Activated CD4-positive, alpha-beta T cell treated with anti-CD3 and anti-CD28 coated beads for 36 hours (primary cell): ENCODE data around the gene CALN1. TPM values are rescaled to one million over a fixed set of nuclear protein-coding genes. Genes with fewer than 3 reads are reported as not detected.

Source experiments
- ATAC-seq: fragments of 200-7000 bp; cut with Tn5 transposase; one replicate; pipeline ENCODE4 v1.10.0; 2021; ENCODE audit warnings: mild to moderate bottlenecking, moderate library complexity
- CTCF ChIA-PET: fragments of 350-600 bp; sonication (Branson Sonifier 250); formaldehyde crosslinking; loops from one replicate; lab custom pipeline; 2021; ENCODE audit warnings: antibody characterized with exemption; lab: Charles Lee
- POLR2A ChIA-PET: fragments of 350-600 bp; sonication (Branson Sonifier 250); formaldehyde crosslinking; loops from one replicate; lab custom pipeline; 2021; ENCODE audit warnings: antibody characterized with exemption, inconsistent platforms; lab: Charles Lee
- DNase-seq: peaks from one replicate; pipeline ENCODE4 v3.0.0-alpha.2; 2020
- H3K27ac Mint-ChIP-seq: one replicate; pipeline ENCODE4 v1.8.0; 2021; ENCODE audit warnings: mixed read lengths
- H3K27me3 Mint-ChIP-seq: one replicate; pipeline ENCODE4 v1.8.0; 2021; ENCODE audit warnings: mixed read lengths
- H3K36me3 Mint-ChIP-seq: one replicate; pipeline ENCODE4 v1.8.0; 2021; ENCODE audit warnings: low read depth, mixed read lengths
- H3K4me1 Mint-ChIP-seq: one replicate; pipeline ENCODE4 v1.8.0; 2021; ENCODE audit warnings: mixed read lengths
- H3K4me3 Mint-ChIP-seq: one replicate; pipeline ENCODE4 v1.8.0; 2021; ENCODE audit warnings: mild to moderate bottlenecking, moderate library complexity, mixed read lengths
- H3K9me3 Mint-ChIP-seq: one replicate; pipeline ENCODE4 v1.8.0; 2021; ENCODE audit warnings: low read depth, mixed read lengths
- intact Hi-C, 2 experiments: fragments of 100-400 bp; cut with DNase I in 1 of 2; cut with micrococcal nuclease in 1 of 2; formaldehyde crosslinking; loops; one replicate each; pipeline versions ENCODE4 v1.14.2 to v1.15.1; 2022 to 2024; cut with DNase I, micrococcal nuclease
- total RNA-seq, 2 experiments: library from RNA; stranded (reverse); gene quantifications; one replicate each; pipeline ENCODE4 v1.2.3, GENCODE V29; 2021

The CALN1 gene
- total RNA-seq, 2 experiments from 2014 or later = 0.11 to 0.12 TPM

- DNase-seq = no peak
- Mint-ChIP-seq H3K4me3 (no peak overlapping the region), H3K4me1 (no peaks in the 10 kb centered on the region), H3K27me3 (peaks cover 4% of the 10 kb centered on the region), H3K36me3 (no peaks in the 10 kb centered on the region), H3K9me3 (no peaks in the 10 kb centered on the region), H3K27ac (no peak overlapping the region)
- CTCF ChIA-PET = no interaction called here
- ATAC-seq = no peak
- POLR2A ChIA-PET = no interaction called here
- intact Hi-C loops = no loop called here
These were observed 25.0 kb upstream of the CALN1 start for GRCh38 chr7:72437061-72437585.

DNA sequence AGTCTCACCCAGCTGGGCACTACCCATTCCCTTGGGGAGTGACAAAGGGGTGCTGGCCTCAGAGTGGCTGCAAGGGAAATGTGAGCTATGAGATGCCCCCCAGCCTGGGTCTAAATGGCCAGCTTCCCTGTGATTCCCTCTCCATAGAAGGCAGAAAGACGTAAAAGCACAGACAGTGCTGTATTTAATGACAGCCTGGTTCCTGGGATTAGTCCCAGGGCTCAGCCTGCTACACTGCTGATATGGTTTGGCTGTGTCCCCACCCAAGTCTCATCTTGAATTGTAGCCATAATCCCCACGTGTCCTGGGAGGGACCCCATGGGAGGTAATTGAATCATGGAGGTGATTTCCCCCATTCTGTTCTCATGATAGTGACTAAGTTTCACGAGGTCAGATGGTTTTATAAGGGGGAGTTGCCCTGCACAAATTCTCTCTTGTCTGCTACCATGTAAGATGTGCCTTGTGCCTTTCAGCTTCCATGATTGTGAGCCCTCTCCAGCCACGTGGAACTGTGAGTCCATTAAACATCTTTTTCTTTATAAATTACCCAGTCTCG, 23.9 kb upstream of the CALN1 start:
- H3K36me3 Mint-ChIP-seq = no peaks in the 10 kb centered on the region
- ATAC-seq = no peak
- no peak overlapping the region for H3K27ac Mint-ChIP-seq
- DNase-seq = no peak
- H3K27me3 Mint-ChIP-seq = no peaks in the 10 kb centered on the region
- H3K9me3 Mint-ChIP-seq = no peaks in the 10 kb centered on the region
- H3K4me3 Mint-ChIP-seq = no peak overlapping the region
- ChIA-PET POLR2A (no interaction called here), CTCF (no interaction called here)
- intact Hi-C loops = no loop called here
- H3K4me1 Mint-ChIP-seq = no peaks in the 10 kb centered on the region

GRCh38 chr7:72435366-72435765, 23.2 kb upstream of the CALN1 start:
- POLR2A ChIA-PET = no interaction called here
- intact Hi-C loops = no loop called here
- Mint-ChIP-seq H3K9me3 (no peaks in the 10 kb centered on the region), H3K27ac (no peak overlapping the region), H3K36me3 (no peaks in the 10 kb centered on the region), H3K27me3 (no peaks in the 10 kb centered on the region), H3K4me3 (no peak overlapping the region), H3K4me1 (no peaks in the 10 kb centered on the region)
- no peak for DNase-seq
- ATAC-seq = no peak
- CTCF ChIA-PET = no interaction called here

DNA sequence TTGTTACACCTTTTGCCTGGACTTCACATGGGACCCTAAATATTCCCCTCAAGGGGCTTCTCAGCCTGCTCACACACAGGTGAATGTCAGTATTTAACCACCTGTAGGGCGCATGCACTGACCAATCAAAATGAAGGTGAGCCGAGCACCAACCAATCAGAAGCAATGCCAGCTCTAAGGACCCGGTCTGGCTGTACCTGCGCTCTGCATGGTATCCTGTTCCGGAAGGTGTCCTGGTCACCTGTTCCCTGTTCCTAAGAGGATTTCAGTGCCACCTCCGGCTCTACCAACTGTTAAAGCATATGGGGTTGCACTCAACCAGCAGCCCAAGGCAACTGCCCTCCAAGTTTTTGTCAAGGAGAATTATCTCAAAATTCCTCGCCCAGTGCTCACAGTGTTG, 18.4 kb upstream of the CALN1 start:
- Mint-ChIP-seq H3K27me3 (peaks cover 2% of the 10 kb centered on the region), H3K4me1 (no peaks in the 10 kb centered on the region), H3K4me3 (no peak overlapping the region), H3K27ac (no peak overlapping the region), H3K9me3 (no peaks in the 10 kb centered on the region), H3K36me3 (no peaks in the 10 kb centered on the region)
- ATAC-seq = no peak
- ChIA-PET CTCF (no interaction called here), POLR2A (no interaction called here)
- DNase-seq = no peak
- intact Hi-C loops = no loop called here

DNA sequence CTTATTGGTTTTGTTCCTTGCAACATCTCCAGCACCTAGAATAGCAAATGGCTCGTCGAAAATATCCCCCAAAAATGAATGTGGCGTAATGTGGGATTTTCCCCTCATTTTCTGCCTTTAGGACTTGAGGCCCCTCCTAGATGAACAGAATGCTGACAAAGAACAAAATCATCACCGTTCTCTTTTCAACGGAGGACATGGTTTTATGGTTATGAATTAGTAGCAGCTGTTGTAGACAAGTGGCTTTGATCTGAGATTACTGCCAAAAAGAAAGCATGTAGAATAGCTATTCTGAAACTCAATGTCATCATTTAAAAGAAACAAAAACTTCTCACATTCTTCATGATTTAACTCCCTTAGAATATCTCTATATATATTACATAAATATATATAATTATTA, 17.2 kb upstream of the CALN1 start:
- ATAC-seq = no peak
- DNase-seq = no peak
- Mint-ChIP-seq H3K9me3 (no peaks in the 10 kb centered on the region), H3K4me1 (no peaks in the 10 kb centered on the region), H3K4me3 (no peak overlapping the region), H3K36me3 (no peaks in the 10 kb centered on the region), H3K27ac (no peak overlapping the region), H3K27me3 (peaks cover 2% of the 10 kb centered on the region)
- ChIA-PET POLR2A (no interaction called here), CTCF (no interaction called here)
- intact Hi-C loops = no loop called here

DNA sequence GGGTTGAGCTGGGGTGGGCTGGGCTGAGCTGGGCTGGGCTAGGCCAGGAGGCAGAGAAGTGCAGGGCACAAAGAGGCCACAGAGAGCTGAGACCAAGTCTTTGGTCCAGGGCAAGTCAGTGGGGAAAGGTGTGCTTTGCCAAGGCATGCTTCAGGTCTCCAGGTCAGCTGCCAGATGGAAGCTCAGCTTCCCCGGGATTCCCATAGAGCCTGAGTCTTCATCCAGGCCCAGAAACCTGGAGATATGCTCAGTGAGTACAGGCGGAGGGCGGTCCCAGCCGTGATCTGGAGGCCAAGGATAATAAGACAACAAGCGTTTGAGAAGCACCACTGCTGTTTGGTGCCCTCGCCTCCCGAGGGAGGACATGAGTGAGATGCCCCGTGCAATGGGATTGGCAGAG, 4.7 kb upstream of the CALN1 start:
- intact Hi-C loops = no loop called here
- Mint-ChIP-seq H3K4me3 (no peak overlapping the region), H3K36me3 (no peaks in the 10 kb centered on the region), H3K27me3 (no peaks in the 10 kb centered on the region), H3K27ac (no peak overlapping the region), H3K9me3 (no peaks in the 10 kb centered on the region), H3K4me1 (no peaks in the 10 kb centered on the region)
- ChIA-PET CTCF (no interaction called here), POLR2A (no interaction called here)
- no peak for DNase-seq
- ATAC-seq = no peak

DNA sequence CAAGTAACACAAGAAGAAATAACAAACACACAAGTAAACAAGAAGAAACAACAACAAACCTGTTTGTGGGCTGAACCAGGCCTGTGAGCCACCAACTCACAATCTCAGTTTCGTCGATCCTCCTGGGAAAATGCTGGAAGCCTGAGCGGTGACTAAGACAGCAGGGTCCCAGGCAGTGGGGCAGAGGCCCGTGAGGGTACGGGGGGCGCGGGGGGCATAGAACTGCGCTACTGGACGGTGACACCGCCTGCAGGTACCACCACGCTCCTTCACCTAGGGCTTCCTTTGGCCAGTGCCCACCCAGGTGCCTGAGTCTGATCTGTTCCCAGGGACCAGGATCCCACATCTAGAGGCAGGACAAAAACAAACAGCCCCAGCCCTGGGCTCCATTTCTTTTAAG, 3.4 kb upstream of the CALN1 start:
- Mint-ChIP-seq H3K36me3 (no peaks in the 10 kb centered on the region), H3K4me3 (no peak overlapping the region), H3K27ac (no peak overlapping the region), H3K27me3 (no peaks in the 10 kb centered on the region), H3K9me3 (no peaks in the 10 kb centered on the region), H3K4me1 (no peaks in the 10 kb centered on the region)
- intact Hi-C loops = no loop called here
- ChIA-PET POLR2A (no interaction called here), CTCF (no interaction called here)
- ATAC-seq (no peak), DNase-seq (no peak)

DNA sequence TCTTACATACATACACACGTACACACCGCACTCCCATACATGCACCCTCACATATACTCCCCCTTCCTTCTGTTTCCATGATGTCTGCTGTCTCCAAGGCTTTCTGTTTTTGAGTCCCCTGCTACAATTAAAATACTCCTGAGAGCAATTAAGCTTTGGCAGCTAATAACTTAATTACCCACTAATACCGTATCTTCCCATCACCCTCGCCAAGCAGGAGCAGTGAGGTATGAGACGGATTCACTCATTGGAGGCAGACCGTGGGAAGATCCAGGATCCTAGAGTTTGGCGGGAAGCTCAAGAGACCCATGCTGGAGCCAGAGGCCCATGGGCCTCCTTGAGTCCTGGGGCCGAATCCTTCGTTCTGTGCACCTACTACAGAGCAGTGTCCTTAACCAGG, 1.7 kb upstream of the CALN1 start:
- no peaks in the 10 kb centered on the region for H3K9me3 Mint-ChIP-seq
- ChIA-PET CTCF (no interaction called here), POLR2A (no interaction called here)
- intact Hi-C loops = no loop called here
- H3K27ac Mint-ChIP-seq = no peak overlapping the region
- ATAC-seq = no peak
- no peaks in the 10 kb centered on the region for H3K4me1 Mint-ChIP-seq
- no peak overlapping the region for H3K4me3 Mint-ChIP-seq
- no peaks in the 10 kb centered on the region for H3K36me3 Mint-ChIP-seq
- DNase-seq = no peak
- H3K27me3 Mint-ChIP-seq = no peaks in the 10 kb centered on the region

GRCh38 chr7:72413290-72413689, 1.2 kb upstream of the CALN1 start:
- DNase-seq (no peak), ATAC-seq (no peak)
- Mint-ChIP-seq H3K4me3 (no peak overlapping the region), H3K36me3 (no peaks in the 10 kb centered on the region), H3K27me3 (no peaks in the 10 kb centered on the region), H3K4me1 (no peaks in the 10 kb centered on the region), H3K9me3 (no peaks in the 10 kb centered on the region), H3K27ac (no peak overlapping the region)
- intact Hi-C loops = no loop called here
- ChIA-PET CTCF (no interaction called here), POLR2A (no interaction called here)

DNA sequence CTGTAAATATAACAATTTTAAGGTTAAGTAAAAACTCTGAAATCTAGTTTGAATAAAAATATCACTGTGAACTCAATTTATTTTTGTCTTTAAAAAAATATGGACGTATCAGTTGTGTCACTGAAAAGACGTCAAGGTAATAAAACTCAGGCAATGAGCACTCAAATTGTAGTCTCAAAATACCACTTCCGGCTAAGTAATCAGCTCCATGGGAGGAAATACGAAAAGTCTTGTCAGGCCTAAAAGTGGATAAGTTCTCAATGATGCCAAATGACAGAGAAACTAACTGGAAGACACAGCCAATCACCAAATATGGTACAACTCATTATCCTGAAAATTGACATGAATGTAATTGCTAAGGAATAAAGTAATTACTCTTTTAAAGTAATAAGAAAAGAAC, 719 bp downstream of the CALN1 start:
- H3K27ac Mint-ChIP-seq = no peak overlapping the region
- POLR2A ChIA-PET = no interaction called here
- no peaks in the 10 kb centered on the region for H3K9me3 Mint-ChIP-seq
- H3K27me3 Mint-ChIP-seq = no peaks in the 10 kb centered on the region
- no peaks in the 10 kb centered on the region for H3K4me1 Mint-ChIP-seq
- ATAC-seq (no peak), DNase-seq (no peak)
- intact Hi-C loops = no loop called here
- no peaks in the 10 kb centered on the region for H3K36me3 Mint-ChIP-seq
- no peak overlapping the region for H3K4me3 Mint-ChIP-seq
- CTCF ChIA-PET = interaction anchor here (0.7 kb wide), 1 partner anchor 9 kb away, joined by 3 read pairs; no protein-coding TSS in a partner anchor

DNA sequence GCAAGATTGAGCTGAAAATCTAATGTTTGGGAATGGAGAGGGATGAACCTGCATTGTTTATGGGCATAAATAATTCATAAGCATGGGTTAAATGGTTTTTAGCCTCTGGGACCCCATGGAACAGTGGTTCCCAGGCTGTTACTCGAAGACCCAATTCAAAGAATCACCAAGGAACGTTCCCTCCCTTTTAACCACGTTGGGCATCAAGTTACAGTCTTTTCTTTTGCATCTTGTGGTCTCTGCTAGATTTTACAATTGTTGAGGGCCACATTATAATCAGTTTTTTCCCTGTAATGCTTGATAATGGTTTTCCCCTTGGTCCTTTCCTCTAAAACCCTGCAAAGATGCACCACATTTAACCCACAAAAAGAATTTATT, 2.5 kb downstream of the CALN1 start:
- ChIA-PET POLR2A (no interaction called here), CTCF (no interaction called here)
- peaks cover 2% of the 10 kb centered on the region for H3K27me3 Mint-ChIP-seq
- H3K4me1 Mint-ChIP-seq = peaks cover 4% of the 10 kb centered on the region
- H3K4me3 Mint-ChIP-seq = no peak overlapping the region
- DNase-seq = no peak
- ATAC-seq = no peak
- H3K9me3 Mint-ChIP-seq = no peaks in the 10 kb centered on the region
- no peaks in the 10 kb centered on the region for H3K36me3 Mint-ChIP-seq
- intact Hi-C loops = no loop called here
- H3K27ac Mint-ChIP-seq = no peak overlapping the region

- ChIA-PET CTCF (no interaction called here), POLR2A (no interaction called here)
- Mint-ChIP-seq H3K27me3 (peaks cover 2% of the 10 kb centered on the region), H3K4me3 (no peak overlapping the region), H3K36me3 (no peaks in the 10 kb centered on the region), H3K4me1 (peaks cover 4% of the 10 kb centered on the region), H3K27ac (no peak overlapping the region), H3K9me3 (no peaks in the 10 kb centered on the region)
- ATAC-seq (no peak), DNase-seq (no peak)
- intact Hi-C loops = no loop called here
These were observed 3.0 kb downstream of the CALN1 start for GRCh38 chr7:72408966-72409637.
